ENCODE results near the gene SFSWAP. TPM values are rescaled to one million over a fixed set of nuclear protein-coding genes. Genes with fewer than 3 reads are reported as not detected.

Gene SFSWAP
- 25.0 and 34.0 TPM in 2 replicates for total RNA-seq

DNA sequence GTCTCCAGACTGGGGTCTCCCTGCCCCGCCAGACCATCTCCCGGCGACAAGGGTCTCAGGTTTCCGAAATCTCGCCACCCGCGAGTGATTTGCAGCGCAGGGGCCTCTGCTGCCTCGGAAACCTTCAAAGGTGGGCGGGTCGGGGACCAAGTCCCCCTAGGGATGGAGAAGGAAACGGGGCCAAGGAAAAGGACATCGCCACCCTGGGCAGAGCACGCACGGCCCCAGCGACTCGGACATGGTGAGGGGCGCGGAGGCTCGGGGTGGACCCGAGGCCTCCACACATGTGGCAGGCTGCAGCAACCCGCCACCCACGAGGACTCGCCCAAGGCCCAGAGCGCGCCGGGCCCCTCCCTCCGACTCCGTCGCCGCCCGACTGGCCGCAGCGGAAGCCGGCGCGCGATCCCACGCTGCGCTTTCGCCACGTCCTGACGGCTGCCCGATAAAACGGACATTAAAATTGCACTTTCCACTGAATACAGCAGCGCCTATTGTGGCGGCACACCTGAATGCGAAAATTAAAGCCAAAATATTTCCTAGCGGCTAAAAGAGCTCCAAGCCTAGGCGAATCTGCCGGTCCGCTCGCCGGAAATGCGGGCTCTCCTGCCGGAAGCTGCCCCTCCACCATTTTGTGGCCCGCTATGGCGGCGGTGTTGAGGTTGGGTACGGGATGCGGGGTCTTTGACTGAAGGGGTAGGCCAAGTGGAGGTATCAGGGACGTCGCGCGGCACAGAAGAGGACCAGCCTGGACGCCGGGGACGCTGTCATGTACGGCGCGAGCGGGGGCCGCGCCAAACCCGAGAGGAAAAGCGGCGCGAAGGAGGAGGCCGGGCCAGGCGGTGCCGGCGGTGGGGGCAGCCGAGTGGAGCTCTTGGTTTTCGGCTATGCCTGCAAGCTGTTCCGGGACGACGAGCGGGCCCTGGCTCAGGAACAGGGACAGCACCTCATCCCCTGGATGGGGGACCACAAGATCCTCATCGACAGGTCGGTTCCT is at the start of gene SFSWAP:
TSS of gene SFSWAP (plus strand) at position 627 of the 994 bp plus-strand sequence. CDS start at position 767, 140 bp downstream.

DNA sequence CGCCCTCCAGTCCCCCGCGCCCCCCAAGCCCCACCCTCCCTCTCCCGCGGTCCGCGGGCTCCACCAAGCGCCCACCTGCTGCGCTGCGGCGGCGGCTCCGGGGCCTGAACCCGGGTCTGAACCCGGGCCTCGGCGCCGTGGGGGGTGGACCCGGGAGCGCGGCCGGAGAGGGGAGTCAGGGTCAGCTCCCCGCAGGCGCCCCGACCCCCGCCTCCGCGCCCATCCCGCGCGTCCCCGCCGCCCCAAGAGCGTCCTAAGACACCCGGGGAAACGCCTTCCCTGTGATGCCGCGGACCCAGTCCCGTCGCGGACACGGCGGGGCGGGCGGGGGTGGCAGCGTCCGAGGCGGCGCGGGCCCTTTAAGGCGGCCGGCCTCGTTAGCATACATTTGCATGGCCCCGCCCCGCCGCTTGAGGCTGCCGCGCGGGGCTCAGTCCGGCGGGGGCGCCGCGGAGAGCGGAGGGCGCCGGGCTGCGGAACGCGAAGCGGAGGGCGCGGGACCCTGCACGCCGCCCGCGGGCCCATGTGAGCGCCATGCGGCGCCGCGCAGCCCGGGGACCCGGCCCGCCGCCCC is 117.2 kb downstream of the SFSWAP start, which contains the start of gene MMP17:
TSS of gene MMP17 (plus strand) at position 433 of the 574 bp plus-strand sequence. CDS start at position 535, 102 bp downstream.

Small RNA genes within 50 kb of the gene (small RNA-seq; reads per million reads assigned to genes)
- gene RNA5SP377 (not detected), gene RNA5SP378 (not detected), gene RNU6-1017P (not detected)

Other genes starting within 250 kb of the SFSWAP start
- gene MMP17, start 117.3 kb downstream of the SFSWAP start, total RNA-seq = 10.6 and 11.0 TPM in 2 replicates
- 4.4 and 8.2 TPM in 2 replicates for gene ULK1, start 183.5 kb downstream of the SFSWAP start, total RNA-seq
- gene PUS1, start 218.2 kb downstream of the SFSWAP start, total RNA-seq = 14.7 and 20.5 TPM in 2 replicates
- gene EP400, start 238.9 kb downstream of the SFSWAP start, total RNA-seq = 11.4 and 15.2 TPM in 2 replicates